Smooth muscle cell (in vitro differentiated cells): ENCODE data around the gene TRA2B. TPM values are rescaled to one million over a fixed set of nuclear protein-coding genes. Genes with fewer than 3 reads are reported as not detected.

Experiments
- DNase-seq: peaks from one replicate; lab custom pipeline; 2025; ENCODE audit not compliant: unreplicated experiment; lab: John Stamatoyannopoulos, UW
- H2AFZ ChIP-seq: fragments of 200-600 bp; sonication (generic); 2 replicates; pipeline ENCODE4 v1.6.0; 2016; ENCODE audit warnings: antibody characterized with exemption, low read depth, mild to moderate bottlenecking
- H3F3A ChIP-seq: fragments of 200-600 bp; sonication (generic); 2 replicates; pipeline ENCODE4 v1.6.0; 2017; ENCODE audit warnings: antibody characterized with exemption, low read depth
- H3K27ac ChIP-seq: fragments of 200-600 bp; sonication (generic); 2 replicates; pipeline ENCODE4 v1.5.1; 2016; ENCODE audit warnings: low read depth, mild to moderate bottlenecking
- H3K27me3 ChIP-seq: fragments of 200-600 bp; sonication (generic); 2 replicates; pipeline ENCODE4 v1.6.1; 2016; ENCODE audit warnings: low read depth, mild to moderate bottlenecking
- H3K36me3 ChIP-seq: fragments of 200-600 bp; sonication (generic); 2 replicates; pipeline ENCODE4 v1.5.1; 2016; ENCODE audit warnings: low read depth
- H3K4me1 ChIP-seq: fragments of 200-600 bp; sonication (generic); 2 replicates; pipeline ENCODE4 v1.5.1; 2016; ENCODE audit warnings: low read depth
- H3K4me2 ChIP-seq: fragments of 200-600 bp; sonication (generic); 2 replicates; pipeline ENCODE4 v1.6.0; 2016; ENCODE audit warnings: mild to moderate bottlenecking
- H3K4me3 ChIP-seq: fragments of 200-600 bp; sonication (generic); 2 replicates; pipeline ENCODE4 v1.5.1; 2016; ENCODE audit warnings: mild to moderate bottlenecking
- H3K79me2 ChIP-seq: fragments of 200-600 bp; sonication (generic); 2 replicates; pipeline ENCODE4 v1.6.0; 2016; ENCODE audit warnings: low read depth, mild to moderate bottlenecking
- H3K9ac ChIP-seq: fragments of 200-600 bp; sonication (generic); 2 replicates; pipeline ENCODE4 v1.6.0; 2016; ENCODE audit warnings: low read depth
- H3K9me3 ChIP-seq: fragments of 200-600 bp; sonication (generic); replicated peaks from 2 replicates; pipeline ENCODE4 v1.5.1; 2016; ENCODE audit warnings: low read depth
- H4K20me1 ChIP-seq: fragments of 200-600 bp; sonication (generic); 2 replicates; pipeline ENCODE4 v1.6.0; 2016; ENCODE audit warnings: low read depth
- WGBS: methylation state at CpG from one replicate; pipeline ENCODE4 v1.1.7; 2016; ENCODE audit warnings: low lambda C conversion rate; 5-methylcytosine and 5-hydroxymethylcytosine counted together
- polyA plus RNA-seq: library from polyadenylated mRNA; unstranded; fragments of >200 nt; fragmentation: Nextera tagmentation; extraction: Ambion mirVana; gene quantifications from 2 replicates; pipeline ENCODE4 v1.2.1, GENCODE V29; 2016
- total RNA-seq: library from RNA; depleted of rRNA; stranded (reverse); fragments of >200 nt; gene quantifications from 2 replicates; pipeline ENCODE4 v1.2.3, GENCODE V29; 2014
- TF ChIP-seq, protein P1 (sequence below): fragments of 200-600 bp; sonication (generic); IDR thresholded peaks from 2 replicates; pipeline ENCODE4 v1.5.1; 2017; ENCODE audit warnings: borderline replicate concordance, mild to moderate bottlenecking, antibody characterized with exemption; ENCODE audit not compliant: insufficient read depth, poor library complexity, severe bottlenecking

The TRA2B gene
- total and polyA plus RNA-seq, 2 experiments from 2014 or later: 119 to 265 TPM

DNA sequence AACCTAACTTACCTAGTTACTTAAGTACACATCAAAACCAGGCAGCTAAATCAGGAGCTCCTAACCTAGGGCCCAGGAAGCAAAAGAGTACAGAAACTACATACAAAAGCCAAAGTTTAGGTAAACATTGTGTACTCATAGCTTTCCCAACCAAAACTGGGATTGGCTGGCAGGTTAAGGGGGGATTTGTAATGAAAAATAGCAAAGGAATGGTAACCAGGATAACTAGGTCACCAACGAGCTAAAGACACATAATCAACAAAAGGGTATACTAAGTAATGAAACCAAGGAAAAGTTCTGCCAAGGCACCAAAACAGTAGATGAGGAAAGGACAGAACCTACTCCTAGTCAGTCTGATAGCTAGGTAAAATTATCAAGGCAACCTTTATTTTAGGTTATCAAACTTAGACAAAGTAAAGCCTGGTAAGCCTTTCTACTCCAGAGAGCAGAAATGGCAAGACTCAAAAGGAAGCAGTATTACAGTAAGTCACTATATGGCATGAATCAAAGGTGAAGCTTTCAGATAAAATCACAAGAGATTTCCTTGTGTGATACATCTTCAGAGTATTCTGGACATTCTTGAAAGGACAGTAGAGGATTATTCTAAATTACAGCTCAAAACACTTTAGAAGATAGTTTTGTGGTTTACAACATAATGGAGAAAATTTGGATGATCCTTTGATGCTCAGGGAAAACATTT is 10.2 kb downstream of the TRA2B start:
- Histone ChIP-seq H3K4me3 (no peak overlapping the region), H3F3A (peaks cover 27% of the 10 kb centered on the region), H3K4me1 (peaks cover 65% of the 10 kb centered on the region), H4K20me1 (peaks cover 100% of the 10 kb centered on the region), H3K27ac (peak overlapping the region; percentile 100), H3K79me2 (peaks cover 100% of the 10 kb centered on the region), H2AFZ (no peak overlapping the region), H3K36me3 (peaks cover 21% of the 10 kb centered on the region), H3K9me3 (no peaks in the 10 kb centered on the region), H3K9ac (no peak overlapping the region), H3K4me2 (peak overlapping the region; percentile 97), H3K27me3 (no peaks in the 10 kb centered on the region)
- WGBS: 61% methylated on average over 1 of the region's 1 CpG
- no peak for DNase-seq
- TF ChIP-seq, protein P1, sequence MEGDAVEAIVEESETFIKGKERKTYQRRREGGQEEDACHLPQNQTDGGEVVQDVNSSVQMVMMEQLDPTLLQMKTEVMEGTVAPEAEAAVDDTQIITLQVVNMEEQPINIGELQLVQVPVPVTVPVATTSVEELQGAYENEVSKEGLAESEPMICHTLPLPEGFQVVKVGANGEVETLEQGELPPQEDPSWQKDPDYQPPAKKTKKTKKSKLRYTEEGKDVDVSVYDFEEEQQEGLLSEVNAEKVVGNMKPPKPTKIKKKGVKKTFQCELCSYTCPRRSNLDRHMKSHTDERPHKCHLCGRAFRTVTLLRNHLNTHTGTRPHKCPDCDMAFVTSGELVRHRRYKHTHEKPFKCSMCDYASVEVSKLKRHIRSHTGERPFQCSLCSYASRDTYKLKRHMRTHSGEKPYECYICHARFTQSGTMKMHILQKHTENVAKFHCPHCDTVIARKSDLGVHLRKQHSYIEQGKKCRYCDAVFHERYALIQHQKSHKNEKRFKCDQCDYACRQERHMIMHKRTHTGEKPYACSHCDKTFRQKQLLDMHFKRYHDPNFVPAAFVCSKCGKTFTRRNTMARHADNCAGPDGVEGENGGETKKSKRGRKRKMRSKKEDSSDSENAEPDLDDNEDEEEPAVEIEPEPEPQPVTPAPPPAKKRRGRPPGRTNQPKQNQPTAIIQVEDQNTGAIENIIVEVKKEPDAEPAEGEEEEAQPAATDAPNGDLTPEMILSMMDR: no peak

DNA sequence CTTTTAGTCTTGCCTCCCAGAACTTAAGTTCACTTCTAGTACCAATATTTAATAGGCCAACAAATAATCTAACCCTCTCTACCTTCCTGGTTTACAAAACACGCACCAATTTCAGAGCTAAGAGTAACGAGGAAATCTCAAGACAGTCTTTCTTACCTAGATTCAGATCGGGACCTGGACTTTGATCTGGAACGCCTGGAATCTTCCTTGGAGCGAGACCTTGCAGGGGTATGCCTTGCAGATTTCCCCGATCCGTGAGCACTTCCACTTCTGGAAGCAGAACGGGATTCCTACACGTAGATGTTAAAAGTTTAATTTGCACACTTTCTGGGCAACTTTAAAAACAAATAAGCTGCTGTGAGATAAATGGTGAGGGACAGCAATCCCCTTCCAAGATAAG is 11.4 kb downstream of the TRA2B start:
- peaks cover 53% of the 10 kb centered on the region for H3K4me1 ChIP-seq
- H4K20me1 ChIP-seq: peaks cover 100% of the 10 kb centered on the region
- TF ChIP-seq, protein P1: no peak

DNA sequence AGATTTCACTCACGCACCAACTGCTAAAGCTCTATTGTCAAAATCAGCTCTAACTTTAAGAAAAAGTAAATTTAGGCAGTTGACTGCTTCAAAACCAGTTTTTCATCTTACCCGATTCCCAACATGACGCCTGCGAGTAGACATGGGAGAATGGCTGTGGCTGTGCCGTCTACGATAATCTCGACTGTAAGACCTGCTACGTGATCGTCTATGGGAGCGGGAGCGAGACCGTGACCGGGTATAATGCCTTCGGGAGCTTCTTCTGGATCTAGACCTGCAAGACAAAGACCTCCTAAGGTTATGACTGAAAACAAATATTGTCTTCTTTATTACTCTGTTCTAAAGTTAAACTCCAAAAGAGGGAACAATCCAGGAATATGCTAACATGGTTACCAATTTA is 12.5 kb downstream of the TRA2B start:
- WGBS: 94% methylated on average over 14 of the region's 14 CpGs
- no peak overlapping the region for H3K9ac ChIP-seq
- peaks cover 100% of the 10 kb centered on the region for H4K20me1 ChIP-seq
- H3K79me2 ChIP-seq: peaks cover 99% of the 10 kb centered on the region
- H3K27ac ChIP-seq: peak overlapping the region; percentile 14
- H3K36me3 ChIP-seq: peaks cover 38% of the 10 kb centered on the region
- DNase-seq: no peak
- H2AFZ ChIP-seq: no peak overlapping the region
- H3K9me3 ChIP-seq: no peaks in the 10 kb centered on the region
- no peaks in the 10 kb centered on the region for H3K27me3 ChIP-seq
- TF ChIP-seq, protein P1: no peak
- H3F3A ChIP-seq: peaks cover 27% of the 10 kb centered on the region
- no peak overlapping the region for H3K4me3 ChIP-seq
- peaks cover 42% of the 10 kb centered on the region for H3K4me1 ChIP-seq
- H3K4me2 ChIP-seq: no peak overlapping the region

More for the DNA sequence above, 11.4 kb downstream of the TRA2B start:
- peaks cover 33% of the 10 kb centered on the region for H3K36me3 ChIP-seq
- no peak overlapping the region for H3K4me2 ChIP-seq
- H3K9ac ChIP-seq: no peak overlapping the region
- 85% methylated on average over 9 of the region's 9 CpGs for WGBS
- H3F3A ChIP-seq: peaks cover 29% of the 10 kb centered on the region
- H3K27me3 ChIP-seq: no peaks in the 10 kb centered on the region
- H3K27ac ChIP-seq: peak overlapping the region; percentile 100
- peaks cover 99% of the 10 kb centered on the region for H3K79me2 ChIP-seq
- no peak for DNase-seq
- peak overlapping the region; percentile 7 for H3K4me3 ChIP-seq
- H2AFZ ChIP-seq: no peak overlapping the region
- H3K9me3 ChIP-seq: no peaks in the 10 kb centered on the region

DNA sequence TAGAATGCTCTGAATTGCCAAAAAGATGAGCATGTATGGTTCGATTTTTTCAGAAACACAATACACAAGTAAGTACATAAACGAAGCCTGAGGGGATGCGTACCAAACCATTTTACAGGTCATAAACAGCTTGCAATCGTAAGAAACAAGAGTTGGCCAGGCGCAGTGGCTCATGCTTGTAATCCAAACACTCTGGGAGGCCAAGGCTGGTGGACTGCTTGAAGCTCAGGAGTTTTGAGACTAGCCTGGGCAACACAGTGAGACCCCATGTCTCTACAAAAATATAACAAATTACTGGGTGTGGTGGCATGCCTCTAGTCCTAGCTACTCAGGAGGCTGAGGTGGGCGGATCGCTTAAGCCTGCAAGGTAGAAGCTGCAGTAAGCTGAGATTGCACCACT is 13.4 kb downstream of the TRA2B start:
- peaks cover 26% of the 10 kb centered on the region for H3F3A ChIP-seq
- H3K9ac ChIP-seq: no peak overlapping the region
- WGBS: 90% methylated on average over 7 of the region's 7 CpGs
- peaks cover 100% of the 10 kb centered on the region for H4K20me1 ChIP-seq
- no peak overlapping the region for H3K4me2 ChIP-seq
- H3K27me3 ChIP-seq: no peaks in the 10 kb centered on the region
- H3K36me3 ChIP-seq: peaks cover 47% of the 10 kb centered on the region
- no peak overlapping the region for H2AFZ ChIP-seq
- H3K79me2 ChIP-seq: peaks cover 99% of the 10 kb centered on the region
- peaks cover 32% of the 10 kb centered on the region for H3K4me1 ChIP-seq
- H3K9me3 ChIP-seq: no peaks in the 10 kb centered on the region
- DNase-seq: no peak
- no peak overlapping the region for H3K27ac ChIP-seq
- TF ChIP-seq, protein P1: no peak
- H3K4me3 ChIP-seq: no peak overlapping the region
